HG02852 (cell line): ENCODE measurements around the gene SLC16A4.

ENCODE experiments used
- ATAC-seq: cut with Tn5 transposase; IDR thresholded peaks from one replicate; pipeline ENCODE4 v1.9.1; 2021; ENCODE audit warnings: mild to moderate bottlenecking, moderate library complexity; ENCODE audit not compliant: unreplicated experiment

The SLC16A4 gene

DNA sequence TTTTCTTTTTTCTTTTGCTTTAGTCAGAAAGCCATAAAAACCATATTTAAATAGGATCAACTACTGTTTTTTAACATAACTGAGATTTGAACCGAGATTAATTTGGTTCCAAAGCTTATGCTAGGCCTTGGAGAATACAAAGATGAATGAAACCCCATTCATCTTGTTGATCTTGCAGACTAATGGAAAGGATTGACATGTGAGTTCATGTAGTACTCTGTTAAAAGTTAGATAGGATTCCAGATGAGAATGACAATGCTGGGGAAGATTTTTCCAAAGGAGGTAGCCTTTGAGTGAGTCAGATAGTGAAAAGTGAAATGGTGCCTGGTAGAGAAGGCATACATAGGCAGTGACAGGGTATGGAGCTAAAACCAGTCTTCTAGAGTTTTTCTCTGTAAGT lies 29.0 kb downstream of the SLC16A4 start:
- ATAC-seq = no peak

DNA sequence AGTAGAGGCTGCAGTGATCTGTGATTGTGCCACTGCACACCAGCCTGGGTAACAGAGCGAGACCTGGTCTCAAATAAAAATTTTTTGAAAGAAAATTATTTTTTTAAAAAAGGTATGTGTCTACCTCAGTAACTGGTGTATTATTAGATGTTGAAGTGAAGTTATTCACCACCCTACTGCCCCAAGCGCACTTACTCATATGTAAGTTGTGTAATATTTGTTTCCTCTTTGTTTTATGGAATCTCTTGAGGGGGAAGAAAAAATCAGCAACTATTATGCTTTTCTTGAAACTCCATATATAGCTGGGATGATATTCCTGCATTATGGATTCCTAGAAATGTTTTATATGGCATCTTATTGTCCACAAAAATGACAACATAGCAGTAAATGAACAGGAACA lies 30.4 kb downstream of the SLC16A4 start:
- no peak for ATAC-seq

DNA sequence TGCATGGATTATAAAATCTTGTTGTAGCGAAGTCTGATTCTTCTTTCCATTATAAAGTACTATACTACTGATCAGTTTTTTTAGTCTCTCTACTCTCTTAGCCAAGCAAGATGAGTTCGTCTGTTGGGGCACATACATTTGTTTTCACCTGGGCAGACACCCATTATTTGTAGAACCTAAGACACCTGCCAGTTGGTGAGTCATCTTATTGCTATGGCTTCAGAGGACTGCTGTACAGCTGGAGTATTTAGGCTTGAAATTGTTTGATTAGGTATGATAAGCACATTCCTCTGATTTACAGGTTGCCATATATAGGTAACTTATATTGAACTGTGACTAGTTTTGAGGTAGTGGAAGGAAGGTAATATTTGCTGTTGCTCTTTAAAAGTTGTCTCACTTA lies 34.4 kb downstream of the SLC16A4 start:
- ATAC-seq = no peak

DNA sequence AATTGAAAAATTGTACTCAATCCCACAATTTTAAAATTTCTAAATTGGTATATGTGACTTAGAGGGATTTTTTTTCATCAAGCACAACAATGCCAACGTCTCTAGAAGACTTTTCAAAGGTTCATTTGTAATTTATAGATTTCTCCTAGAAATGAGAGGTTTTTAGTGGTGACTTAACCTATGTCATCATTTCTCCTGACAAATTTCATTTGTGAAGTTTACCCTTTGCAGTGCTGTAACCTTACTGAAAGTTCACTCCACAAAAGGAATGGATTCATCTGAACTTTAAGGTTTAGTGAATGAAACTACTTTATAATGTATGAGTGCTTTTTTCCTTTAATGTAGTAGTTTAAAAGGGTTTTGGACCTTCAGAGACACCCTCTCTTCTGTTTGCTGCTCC lies 35.5 kb downstream of the SLC16A4 start:
- ATAC-seq = no peak

DNA sequence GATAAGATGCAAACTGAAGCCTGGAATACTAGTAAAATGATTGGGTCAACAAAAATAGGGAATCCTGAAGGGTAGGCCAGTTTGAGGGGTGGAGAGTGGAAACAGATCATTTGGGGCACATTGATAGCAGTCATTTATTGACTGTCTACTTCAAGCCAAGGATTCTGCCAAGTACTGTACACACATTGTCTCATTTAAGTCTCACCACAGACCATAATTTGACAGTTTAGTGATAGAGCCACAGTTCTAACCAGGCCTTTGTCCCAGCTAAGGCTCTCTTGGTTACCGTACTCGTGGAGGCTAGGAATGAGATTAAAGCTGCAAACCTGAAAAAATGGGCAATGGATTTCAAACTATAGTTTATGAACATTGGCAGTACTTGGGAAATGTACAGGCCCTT lies 40.5 kb downstream of the SLC16A4 start:
- ATAC-seq = no peak

DNA sequence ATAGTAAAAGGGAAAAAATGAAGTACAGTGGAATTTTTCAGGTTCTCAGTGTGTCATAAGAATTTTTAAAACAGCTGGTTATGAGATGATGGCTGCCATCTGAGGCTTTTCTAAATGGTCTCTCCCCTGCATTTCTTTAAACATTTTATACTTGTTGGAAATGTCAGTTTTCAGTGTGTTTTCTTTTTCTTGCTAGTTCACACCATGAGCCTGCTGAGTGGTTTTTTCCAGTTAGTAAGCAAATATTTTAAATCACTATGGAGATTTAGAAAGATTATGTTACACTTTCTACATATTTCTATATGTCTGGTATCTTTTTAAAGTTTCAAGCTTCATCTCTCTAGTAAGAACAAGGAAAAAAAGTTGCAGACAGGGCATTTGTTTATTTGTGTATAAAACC lies 42.1 kb downstream of the SLC16A4 start:
- ATAC-seq = no peak

DNA sequence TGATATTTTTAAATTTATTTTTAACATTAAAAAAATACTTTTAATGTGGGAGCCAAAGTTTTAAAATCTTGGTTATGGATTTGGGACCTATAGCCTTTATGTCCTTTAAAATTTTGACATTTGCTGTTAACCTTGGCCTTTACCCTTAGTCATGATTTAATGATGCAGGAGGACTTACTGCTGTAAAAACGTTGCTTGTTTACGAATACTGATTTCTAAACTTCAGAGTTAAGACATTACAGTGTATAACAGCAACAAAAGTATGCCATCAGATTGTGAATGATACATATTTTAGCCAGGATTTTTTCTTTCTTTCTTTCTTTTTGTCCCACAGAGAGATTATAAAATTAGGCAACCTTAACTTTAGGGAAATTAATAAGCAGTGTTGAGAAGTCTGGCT lies 42.8 kb downstream of the SLC16A4 start:
- ATAC-seq = no peak

DNA sequence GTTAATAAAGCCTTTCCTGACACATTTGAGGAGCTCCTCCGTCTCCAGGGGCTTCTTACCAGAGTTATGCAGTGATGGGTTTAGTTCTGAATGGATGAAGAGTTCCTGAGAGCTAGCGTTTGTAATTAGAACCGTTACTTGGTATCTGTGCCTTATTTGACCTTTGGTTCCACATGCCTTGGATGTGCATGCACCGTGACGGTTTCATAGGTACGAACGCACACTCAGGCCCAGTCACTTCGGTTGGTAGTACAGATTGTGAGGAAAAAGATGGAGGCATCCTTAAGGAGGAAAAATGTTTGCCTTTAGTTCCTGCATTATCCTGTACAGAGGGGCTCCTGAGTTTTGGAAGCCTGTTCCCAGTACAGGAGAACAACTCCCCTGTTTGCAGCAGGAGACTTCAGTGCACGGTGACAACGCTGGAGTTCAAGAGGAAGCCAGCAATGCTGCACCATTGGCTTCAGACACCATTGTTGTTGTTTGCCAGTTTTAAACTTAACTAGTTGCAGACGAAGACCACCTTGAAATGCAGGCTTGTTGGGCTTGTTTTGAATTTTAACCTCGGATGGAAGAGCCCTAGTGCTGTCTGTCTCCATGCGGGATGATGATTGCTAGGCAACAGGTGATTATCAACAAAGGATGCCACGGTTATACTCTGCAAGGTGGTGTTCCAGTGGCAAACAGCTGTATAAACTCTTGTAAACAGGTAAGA lies 43.5 kb downstream of the SLC16A4 start:
- no peak for ATAC-seq

DNA sequence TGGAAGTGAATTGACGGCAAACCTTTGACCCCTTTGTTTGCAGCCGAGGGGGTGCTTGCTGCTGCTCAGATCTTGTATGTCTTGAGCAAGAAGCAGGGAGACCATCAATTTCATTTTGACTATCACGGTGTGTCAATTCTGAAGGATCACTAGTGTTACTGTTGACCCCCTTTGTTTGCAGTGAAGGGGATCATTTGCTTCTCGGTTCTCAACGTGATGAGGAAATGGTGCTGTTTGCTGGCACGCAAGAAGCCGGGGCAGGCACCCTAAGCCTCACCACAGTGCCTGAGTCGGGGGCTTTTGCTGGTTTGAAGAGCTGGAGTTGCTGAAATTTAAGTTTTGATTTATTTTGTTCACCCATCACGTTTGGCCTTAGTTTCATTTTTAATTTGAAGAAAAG lies 44.1 kb downstream of the SLC16A4 start:
- no peak for ATAC-seq

DNA sequence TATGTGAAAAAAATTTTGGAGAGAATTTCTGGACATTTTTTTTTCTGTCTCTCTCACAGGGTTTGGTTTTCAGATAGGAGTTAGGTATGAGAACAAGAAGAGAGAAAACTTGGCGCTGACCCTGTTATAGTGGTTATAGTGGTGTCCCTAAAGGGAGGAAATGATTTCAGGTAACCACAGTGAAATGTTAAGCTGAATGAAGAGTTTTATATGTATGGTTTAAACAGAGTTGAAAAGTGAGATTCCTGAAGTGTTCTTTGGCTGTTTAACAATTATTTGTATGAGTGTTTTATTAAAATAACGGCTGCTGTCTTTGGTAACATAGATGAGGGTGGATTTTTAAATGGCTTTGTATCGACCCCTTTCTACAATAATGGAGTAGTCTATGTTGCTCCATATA lies 45.3 kb downstream of the SLC16A4 start:
- no peak for ATAC-seq

DNA sequence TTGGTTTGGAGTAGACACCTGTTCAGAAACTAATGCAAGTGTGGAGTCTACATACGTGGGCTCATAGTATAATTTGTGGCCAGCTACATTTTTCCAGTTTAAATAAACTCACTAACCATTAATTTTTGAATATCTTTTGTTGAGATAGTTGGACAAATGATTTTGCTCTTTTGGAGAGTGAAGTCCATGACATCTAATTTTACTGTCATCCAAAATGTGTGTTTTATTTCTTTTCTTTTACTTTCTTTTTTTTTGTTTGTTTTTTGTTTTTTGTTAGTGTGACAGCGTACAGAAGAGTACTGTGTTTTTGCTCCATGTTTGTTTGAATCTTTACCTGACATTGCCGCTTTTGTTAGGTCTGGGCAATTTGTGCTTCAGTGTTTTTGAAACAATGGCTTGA lies 46.7 kb downstream of the SLC16A4 start:
- no peak for ATAC-seq

DNA sequence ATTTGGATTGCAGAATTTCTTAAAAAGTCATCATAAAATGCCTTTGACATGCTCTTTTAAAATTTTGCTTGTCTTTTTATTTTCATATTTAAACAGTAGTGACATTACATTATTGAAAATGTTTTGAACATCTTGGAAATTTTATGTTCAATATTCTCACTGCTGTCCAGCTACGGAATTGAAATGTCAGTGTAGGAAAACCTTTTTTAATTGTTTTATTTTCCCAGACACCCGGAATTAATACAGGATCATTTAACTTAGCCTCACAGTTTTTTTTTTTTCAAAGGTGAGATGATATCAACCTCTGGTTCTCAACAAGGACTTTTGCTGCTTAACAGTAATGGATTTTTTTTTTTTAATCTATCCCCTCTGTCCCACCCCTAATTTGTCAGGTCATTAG lies 47.6 kb downstream of the SLC16A4 start:
- no peak for ATAC-seq

DNA sequence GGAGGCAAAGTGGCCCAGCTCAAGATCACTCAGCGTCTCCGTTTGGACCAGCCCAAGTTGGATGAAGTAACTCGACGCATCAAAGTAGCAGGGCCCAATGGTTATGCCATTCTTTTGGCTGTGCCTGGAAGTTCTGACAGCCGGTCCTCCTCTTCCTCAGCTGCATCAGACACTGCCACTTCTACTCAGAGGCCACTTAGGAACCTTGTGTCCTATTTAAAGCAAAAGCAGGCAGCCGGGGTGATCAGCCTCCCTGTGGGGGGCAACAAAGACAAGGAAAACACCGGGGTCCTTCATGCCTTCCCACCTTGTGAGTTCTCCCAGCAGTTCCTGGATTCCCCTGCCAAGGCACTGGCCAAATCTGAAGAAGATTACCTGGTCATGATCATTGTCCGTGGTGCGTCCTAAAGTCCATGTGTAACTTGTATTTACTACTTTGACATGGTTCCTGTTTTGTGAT lies 48.9 kb downstream of the SLC16A4 start:
- ATAC-seq = no peak

DNA sequence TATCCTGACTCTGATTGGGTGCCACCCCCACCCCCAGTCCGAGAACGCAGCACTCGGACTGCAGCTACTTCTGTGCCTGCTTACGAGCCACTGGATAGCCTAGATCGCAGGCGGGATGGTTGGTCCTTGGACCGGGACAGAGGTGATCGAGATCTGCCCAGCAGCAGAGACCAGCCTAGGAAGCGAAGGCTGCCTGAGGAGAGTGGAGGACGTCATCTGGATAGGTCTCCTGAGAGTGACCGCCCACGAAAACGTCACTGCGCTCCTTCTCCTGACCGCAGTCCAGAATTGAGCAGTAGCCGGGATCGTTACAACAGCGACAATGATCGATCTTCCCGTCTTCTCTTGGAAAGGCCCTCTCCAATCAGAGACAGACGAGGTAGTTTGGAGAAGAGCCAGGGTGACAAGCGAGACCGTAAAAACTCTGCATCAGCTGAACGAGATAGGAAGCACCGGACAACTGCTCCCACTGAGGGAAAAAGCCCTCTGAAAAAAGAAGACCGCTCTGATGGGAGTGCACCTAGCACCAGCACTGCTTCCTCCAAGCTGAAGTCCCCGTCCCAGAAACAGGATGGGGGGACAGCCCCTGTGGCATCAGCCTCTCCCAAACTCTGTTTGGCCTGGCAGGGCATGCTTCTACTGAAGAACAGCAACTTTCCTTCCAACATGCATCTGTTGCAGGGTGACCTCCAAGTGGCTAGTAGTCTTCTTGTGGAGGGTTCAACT lies 49.5 kb downstream of the SLC16A4 start:
- ATAC-seq = no peak

DNA sequence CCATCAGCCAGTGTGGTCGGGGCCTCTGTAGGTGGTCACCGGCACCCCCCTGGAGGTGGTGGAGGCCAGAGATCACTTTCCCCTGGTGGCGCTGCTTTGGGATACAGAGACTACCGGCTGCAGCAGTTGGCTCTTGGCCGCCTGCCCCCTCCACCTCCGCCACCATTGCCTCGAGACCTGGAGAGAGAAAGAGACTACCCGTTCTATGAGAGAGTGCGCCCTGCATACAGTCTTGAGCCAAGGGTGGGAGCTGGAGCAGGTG lies 50.7 kb downstream of the SLC16A4 start:
- ATAC-seq = no peak

DNA sequence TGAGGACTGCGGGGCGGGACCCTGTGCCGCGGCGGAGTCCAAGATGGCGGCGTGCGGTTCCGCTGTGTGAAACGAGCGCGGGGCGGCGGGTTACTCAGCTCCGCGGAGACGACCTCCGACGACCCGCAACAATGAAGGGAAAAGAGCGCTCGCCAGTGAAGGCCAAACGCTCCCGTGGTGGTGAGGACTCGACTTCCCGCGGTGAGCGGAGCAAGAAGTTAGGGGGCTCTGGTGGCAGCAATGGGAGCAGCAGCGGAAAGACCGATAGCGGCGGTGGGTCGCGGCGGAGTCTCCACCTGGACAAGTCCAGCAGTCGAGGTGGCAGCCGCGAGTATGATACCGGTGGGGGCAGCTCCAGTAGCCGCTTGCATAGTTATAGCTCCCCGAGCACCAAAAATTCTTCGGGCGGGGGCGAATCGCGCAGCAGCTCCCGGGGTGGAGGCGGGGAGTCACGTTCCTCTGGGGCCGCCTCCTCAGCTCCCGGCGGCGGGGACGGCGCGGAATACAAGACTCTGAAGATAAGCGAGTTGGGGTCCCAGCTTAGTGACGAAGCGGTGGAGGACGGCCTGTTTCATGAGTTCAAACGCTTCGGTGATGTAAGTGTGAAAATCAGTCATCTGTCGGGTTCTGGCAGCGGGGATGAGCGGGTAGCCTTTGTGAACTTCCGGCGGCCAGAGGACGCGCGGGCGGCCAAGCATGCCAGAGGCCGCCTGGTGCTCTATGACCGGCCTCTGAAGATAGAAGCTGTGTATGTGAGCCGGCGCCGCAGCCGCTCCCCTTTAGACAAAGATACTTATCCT lies 51.2 kb downstream of the SLC16A4 start:
- no peak for ATAC-seq

DNA sequence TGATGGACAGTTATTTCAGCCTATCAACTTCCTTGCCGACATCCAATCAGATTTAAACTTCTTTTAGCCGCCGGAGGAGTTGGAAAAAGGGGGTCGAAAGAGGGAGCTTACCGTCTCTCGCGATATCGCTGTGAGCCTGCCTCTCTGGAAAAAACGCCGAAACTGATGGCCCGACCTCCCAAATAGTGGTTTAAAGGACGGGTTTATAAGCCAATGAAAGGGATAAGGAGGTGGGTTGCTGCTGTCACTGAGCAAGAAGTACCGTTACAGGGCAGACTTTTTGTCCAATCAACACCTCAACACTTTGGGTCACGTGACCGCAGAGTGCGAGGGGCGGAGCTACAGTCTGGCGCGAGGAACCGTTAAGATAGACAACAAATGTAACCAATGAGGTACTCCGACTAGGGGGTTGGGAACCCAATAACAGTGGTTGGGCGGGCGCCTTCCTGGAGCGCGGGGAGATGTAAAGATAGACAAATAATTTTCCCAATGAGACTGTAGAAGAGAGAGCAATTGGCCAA lies 51.9 kb downstream of the SLC16A4 start, which contains the start of gene RBM15:
Gene RBM15 (plus strand): TSS at position 492 of the 521 bp plus-strand sequence. CDS start 29 bp downstream, at position 521.
- ATAC-seq = peak; percentile 71

DNA sequence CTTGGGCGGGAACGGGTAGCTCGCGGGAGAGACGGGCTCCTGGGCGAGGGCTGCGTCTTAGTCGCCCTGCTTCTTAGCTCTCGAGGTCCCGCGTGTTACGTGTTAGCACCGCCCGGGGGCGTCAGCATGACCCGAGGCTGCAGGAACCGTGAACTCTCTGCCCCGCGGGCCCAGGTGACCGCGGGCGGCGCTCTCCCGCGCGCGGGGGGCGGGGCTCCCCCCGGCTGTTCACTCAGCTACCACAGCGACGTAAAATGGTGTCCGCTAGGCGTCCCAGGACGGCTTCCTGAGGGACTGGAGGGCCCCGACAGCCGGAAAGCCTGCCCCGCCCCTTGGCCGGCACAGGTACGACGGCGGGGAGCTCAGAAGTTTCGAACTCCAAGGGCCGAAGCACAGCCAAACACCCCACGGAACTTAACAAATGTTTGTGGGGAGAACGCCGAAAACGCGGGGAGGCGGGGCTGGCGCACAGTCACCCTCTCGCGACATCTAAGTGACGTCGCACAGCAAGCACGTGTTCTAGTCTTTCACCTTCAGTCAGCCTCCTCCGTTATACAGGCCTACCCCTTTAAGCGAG lies 52.4 kb downstream of the SLC16A4 start:
- peak; percentile 69 for ATAC-seq

DNA sequence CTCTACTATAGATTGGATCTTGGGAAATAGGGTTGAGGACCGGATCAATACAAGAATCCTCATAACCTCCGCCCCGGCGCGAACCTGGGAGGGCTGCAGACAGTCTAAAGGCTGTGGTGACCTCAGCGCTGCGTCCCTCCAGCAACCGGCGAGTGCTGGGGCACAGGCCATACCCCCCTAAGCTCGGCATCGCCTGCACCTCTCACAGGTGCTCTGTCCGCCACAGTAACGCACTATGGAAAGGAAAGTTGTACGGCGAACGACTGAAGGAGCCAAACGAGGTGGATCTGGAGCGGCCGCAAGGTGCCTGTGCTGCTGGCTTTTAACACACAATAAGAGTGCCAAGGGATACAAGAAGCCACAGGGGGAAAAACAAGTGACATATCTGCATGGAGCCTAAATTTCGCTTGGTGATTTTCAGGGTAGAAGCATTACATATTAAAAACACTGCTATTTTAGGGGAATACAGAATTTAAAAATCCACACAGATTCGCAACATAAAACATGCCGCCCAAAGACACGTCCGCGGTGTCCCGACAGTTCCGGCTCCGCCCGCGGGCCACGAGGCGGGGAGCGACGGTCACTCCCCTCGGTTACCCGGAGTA lies 53.0 kb downstream of the SLC16A4 start:
- no peak for ATAC-seq

DNA sequence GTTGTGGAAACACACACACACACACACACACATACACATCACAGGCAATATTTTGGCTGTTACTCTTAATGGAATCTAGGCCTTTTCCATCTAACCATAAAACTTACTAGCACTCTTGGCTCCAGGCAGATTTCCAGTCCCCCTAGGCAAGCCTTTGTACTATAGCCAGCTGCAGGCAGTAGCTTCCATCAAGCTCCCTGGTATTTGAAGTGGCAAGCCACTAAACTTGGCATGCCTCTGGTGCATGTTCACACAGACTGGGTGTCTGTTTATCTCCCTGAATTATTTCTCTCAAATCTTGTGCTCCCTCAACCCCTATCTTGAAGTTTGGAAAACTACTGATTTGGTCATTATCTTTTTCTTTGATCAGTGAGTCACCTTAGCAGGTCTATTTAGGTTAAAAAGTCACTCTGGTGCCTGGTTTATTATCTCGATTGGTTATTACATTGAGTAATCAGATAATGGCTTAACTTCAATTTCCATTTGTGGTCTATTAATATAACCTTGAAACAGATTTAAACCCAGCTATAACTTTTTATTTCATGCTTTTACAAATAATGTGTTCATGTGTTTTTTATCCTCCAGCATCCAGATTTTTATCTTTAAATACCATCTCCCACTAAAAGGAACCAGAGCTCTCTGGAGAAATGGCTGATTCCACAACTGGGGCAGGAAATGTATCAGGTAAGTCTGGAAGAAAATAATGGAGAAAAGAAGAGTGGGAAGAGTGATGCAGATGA lies 54.4 kb downstream of the SLC16A4 start:
- no peak for ATAC-seq
